OCI-LY1 (cell line): Measurements from ENCODE around the gene CXCL5.

ENCODE experiments used
- H2AFZ ChIP-seq: fragments of 200-600 bp; sonication (generic), shearing (Covaris generic); 2 replicates; pipeline ENCODE4 v1.6.0; 2014; ENCODE audit warnings: antibody characterized with exemption, mild to moderate bottlenecking, low read length
- H3F3A ChIP-seq: fragments of 200-600 bp; sonication (generic), shearing (Covaris generic); 2 replicates; pipeline ENCODE4 v1.6.0; 2014; ENCODE audit warnings: mild to moderate bottlenecking, antibody characterized with exemption, low read length, moderate library complexity; ENCODE audit not compliant: insufficient read depth
- H3K27ac ChIP-seq: fragments of 200-600 bp; sonication (generic); 2 replicates; pipeline ENCODE4 v1.5.1; 2014; ENCODE audit warnings: low read length, mixed run types, mild to moderate bottlenecking, low read depth; ENCODE audit not compliant: poor library complexity, severe bottlenecking
- H3K27me3 ChIP-seq: fragments of 200-600 bp; sonication (generic); 2 replicates; pipeline ENCODE4 v1.6.0; 2014; ENCODE audit warnings: antibody characterized with exemption, mild to moderate bottlenecking, low read length, moderate library complexity; ENCODE audit not compliant: insufficient read depth
- H3K36me3 ChIP-seq: fragments of 200-600 bp; sonication (generic); 2 replicates; pipeline ENCODE4 v1.6.1; 2014; ENCODE audit warnings: mild to moderate bottlenecking, antibody characterized with exemption, low read length, moderate library complexity, mixed read lengths; ENCODE audit not compliant: insufficient read depth
- H3K4me1 ChIP-seq: fragments of 200-600 bp; sonication (generic); 2 replicates; pipeline ENCODE4 v1.5.1; 2014; ENCODE audit warnings: mild to moderate bottlenecking, low read length, moderate library complexity; ENCODE audit not compliant: insufficient read depth, severe bottlenecking
- H3K4me2 ChIP-seq: fragments of 200-600 bp; sonication (generic), shearing (Covaris generic); 2 replicates; pipeline ENCODE4 v1.6.1; 2014; ENCODE audit warnings: low read length
- H3K4me3 ChIP-seq: fragments of 200-600 bp; sonication (generic); 2 replicates; pipeline ENCODE4 v1.5.1; 2014; ENCODE audit warnings: low read length, low read depth, mild to moderate bottlenecking, mixed read lengths; ENCODE audit not compliant: poor library complexity, severe bottlenecking
- H3K79me2 ChIP-seq: fragments of 200-600 bp; shearing (Covaris generic); 2 replicates; pipeline ENCODE4 v1.6.1; 2016; ENCODE audit warnings: mixed run types, low read length, mixed read lengths; ENCODE audit not compliant: insufficient read depth
- H3K9ac ChIP-seq: fragments of 200-600 bp; sonication (generic), shearing (Covaris generic); 2 replicates; pipeline ENCODE4 v1.6.1; 2014; ENCODE audit warnings: mild to moderate bottlenecking, low read length, mixed read lengths
- H3K9me2 ChIP-seq: fragments of 200-600 bp; sonication (generic), shearing (Covaris generic); 2 replicates; pipeline ENCODE4 v1.6.1; 2014; ENCODE audit warnings: low read depth, mild to moderate bottlenecking, low read length, mixed read lengths
- H3K9me3 ChIP-seq: fragments of 200-600 bp; shearing (Covaris generic); 2 replicates; pipeline ENCODE4 v1.6.1; 2014; ENCODE audit warnings: low read length, mixed read lengths
- H4K20me1 ChIP-seq: fragments of 200-600 bp; sonication (generic), shearing (Covaris generic); 2 replicates; pipeline ENCODE4 v1.6.0; 2016; ENCODE audit warnings: mild to moderate bottlenecking, low read length; ENCODE audit not compliant: insufficient read depth
- EZH2 ChIP-seq: fragments of 200-600 bp; sonication (generic), shearing (Covaris generic); IDR thresholded peaks from 2 replicates; pipeline ENCODE4 v1.8.0; 2017; ENCODE audit warnings: borderline replicate concordance, mixed run types, mild to moderate bottlenecking, antibody characterized with exemption, low read length, moderate library complexity, mixed read lengths
- TF ChIP-seq, protein P1 (sequence below): fragments of 200-600 bp; sonication (generic), shearing (Covaris generic); IDR thresholded peaks from 2 replicates; pipeline ENCODE4 v1.5.1; 2017; ENCODE audit warnings: mild to moderate bottlenecking, antibody characterized with exemption, low read length, moderate library complexity, mixed read lengths

The CXCL5 gene

DNA sequence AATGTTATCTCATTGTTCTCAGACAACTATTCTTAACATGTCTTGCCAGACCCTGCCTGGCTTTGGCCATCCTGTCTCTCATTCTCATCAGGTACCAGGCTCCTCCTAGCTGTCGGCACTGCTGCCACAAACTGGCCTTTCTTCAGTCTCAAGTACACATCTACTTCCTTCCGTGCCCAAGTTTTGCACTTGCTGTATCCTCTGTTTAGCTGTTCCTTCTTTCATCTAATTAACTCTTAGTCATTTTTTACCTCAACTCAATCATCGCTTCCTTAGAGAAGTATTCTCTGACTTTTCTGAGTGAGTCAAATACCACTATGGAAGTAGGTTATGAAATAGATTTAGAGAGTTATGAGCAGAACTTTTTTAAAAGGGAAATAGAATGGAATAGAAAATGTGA lies 20.3 kb upstream of the CXCL5 start:
- Histone ChIP-seq H3K4me1 (no peaks in the 10 kb centered on the region), H3K27me3 (no peaks in the 10 kb centered on the region), H3F3A (no peaks in the 10 kb centered on the region), H3K9ac (no peak overlapping the region), H2AFZ (no peak overlapping the region), H3K79me2 (no peaks in the 10 kb centered on the region), H3K9me3 (no peaks in the 10 kb centered on the region), H3K9me2 (no peaks in the 10 kb centered on the region), H3K36me3 (no peaks in the 10 kb centered on the region), H3K27ac (no peak overlapping the region), H3K4me3 (no peak overlapping the region), H4K20me1 (no peaks in the 10 kb centered on the region), H3K4me2 (no peak overlapping the region)
- no peak for TF ChIP-seq EZH2
- TF ChIP-seq, protein P1, sequence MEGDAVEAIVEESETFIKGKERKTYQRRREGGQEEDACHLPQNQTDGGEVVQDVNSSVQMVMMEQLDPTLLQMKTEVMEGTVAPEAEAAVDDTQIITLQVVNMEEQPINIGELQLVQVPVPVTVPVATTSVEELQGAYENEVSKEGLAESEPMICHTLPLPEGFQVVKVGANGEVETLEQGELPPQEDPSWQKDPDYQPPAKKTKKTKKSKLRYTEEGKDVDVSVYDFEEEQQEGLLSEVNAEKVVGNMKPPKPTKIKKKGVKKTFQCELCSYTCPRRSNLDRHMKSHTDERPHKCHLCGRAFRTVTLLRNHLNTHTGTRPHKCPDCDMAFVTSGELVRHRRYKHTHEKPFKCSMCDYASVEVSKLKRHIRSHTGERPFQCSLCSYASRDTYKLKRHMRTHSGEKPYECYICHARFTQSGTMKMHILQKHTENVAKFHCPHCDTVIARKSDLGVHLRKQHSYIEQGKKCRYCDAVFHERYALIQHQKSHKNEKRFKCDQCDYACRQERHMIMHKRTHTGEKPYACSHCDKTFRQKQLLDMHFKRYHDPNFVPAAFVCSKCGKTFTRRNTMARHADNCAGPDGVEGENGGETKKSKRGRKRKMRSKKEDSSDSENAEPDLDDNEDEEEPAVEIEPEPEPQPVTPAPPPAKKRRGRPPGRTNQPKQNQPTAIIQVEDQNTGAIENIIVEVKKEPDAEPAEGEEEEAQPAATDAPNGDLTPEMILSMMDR = no peak

DNA sequence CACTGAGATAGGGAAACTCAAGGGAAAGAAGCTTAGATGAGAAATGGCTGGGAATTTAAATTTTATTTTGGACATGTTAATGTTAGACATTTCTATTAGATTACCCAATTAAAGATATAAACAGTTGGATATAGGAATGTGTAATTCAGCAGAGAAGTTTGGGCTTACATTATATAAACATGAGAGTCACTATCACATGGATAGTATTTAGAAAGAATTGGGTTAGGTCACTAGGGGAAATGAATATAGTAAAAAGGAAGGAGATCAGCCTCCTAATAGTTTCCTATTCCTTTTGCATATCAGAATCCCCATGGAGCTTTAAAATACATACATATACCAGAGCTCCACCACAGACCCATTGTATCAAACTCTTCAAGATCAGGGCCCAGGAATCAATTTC lies 19.6 kb upstream of the CXCL5 start:
- H3K27me3 ChIP-seq = no peaks in the 10 kb centered on the region

DNA sequence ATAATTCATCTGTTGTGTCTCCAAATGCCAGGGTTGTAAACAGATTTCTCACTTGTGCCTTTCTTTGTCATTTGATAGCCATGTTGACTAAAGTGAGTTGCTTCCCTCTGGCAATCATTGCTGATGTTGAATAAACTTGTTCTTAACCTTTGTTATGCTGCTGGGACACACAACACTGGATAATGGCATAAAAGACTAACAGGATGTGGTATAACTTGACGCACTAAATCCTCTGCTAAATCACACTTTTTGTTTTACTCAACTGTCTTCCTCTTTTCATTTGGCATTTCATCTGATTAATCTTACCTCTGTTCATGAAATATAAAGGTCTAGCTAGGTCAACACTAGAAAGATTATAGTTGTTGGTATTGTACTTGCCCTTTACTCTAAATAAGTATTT lies 17.6 kb upstream of the CXCL5 start:
- H4K20me1 ChIP-seq = no peaks in the 10 kb centered on the region
- no peaks in the 10 kb centered on the region for H3K27me3 ChIP-seq
- no peak overlapping the region for H3K27ac ChIP-seq
- no peak overlapping the region for H3K4me2 ChIP-seq
- no peak overlapping the region for H3K4me3 ChIP-seq
- no peaks in the 10 kb centered on the region for H3K79me2 ChIP-seq
- no peaks in the 10 kb centered on the region for H3F3A ChIP-seq
- H2AFZ ChIP-seq = no peak overlapping the region
- no peaks in the 10 kb centered on the region for H3K9me2 ChIP-seq
- no peaks in the 10 kb centered on the region for H3K9me3 ChIP-seq
- H3K9ac ChIP-seq = no peak overlapping the region
- H3K36me3 ChIP-seq = no peaks in the 10 kb centered on the region
- H3K4me1 ChIP-seq = no peaks in the 10 kb centered on the region
- TF ChIP-seq, protein P1 = no peak
- no peak for TF ChIP-seq EZH2

More for the DNA sequence above, 19.6 kb upstream of the CXCL5 start:
- H4K20me1 ChIP-seq = no peaks in the 10 kb centered on the region
- H3K9me3 ChIP-seq = no peaks in the 10 kb centered on the region
- no peak overlapping the region for H3K9ac ChIP-seq
- H3K4me3 ChIP-seq = no peak overlapping the region
- H3K27ac ChIP-seq = no peak overlapping the region
- no peaks in the 10 kb centered on the region for H3K9me2 ChIP-seq
- H3F3A ChIP-seq = no peaks in the 10 kb centered on the region
- no peak overlapping the region for H2AFZ ChIP-seq
- H3K4me1 ChIP-seq = no peaks in the 10 kb centered on the region
- TF ChIP-seq, protein P1 = no peak
- no peak for TF ChIP-seq EZH2
- no peaks in the 10 kb centered on the region for H3K36me3 ChIP-seq
- no peak overlapping the region for H3K4me2 ChIP-seq
- no peaks in the 10 kb centered on the region for H3K79me2 ChIP-seq
